Inferior parietal cortex (tissue), 1 donor: ENCODE data around the gene MS4A7.
A peak's percentile ranks its signal among the peaks of the same experiment; 100 is the strongest.

Experiments
- DNase-seq: peaks from one replicate; pipeline ENCODE4 v3.0.0-alpha.2; 2016; ENCODE audit errors: extremely low spot score

The MS4A7 gene

GRCh38 chr11:60370811-60371298 is 7.5 kb upstream of the MS4A7 start:
- DNase-seq: no peak

- no peak for DNase-seq
These were observed 6.9 kb upstream of the MS4A7 start for GRCh38 chr11:60371386-60371785.

- DNase-seq: no peak
These were observed 6.5 kb upstream of the MS4A7 start for GRCh38 chr11:60371854-60372253.

- no peak for DNase-seq
These were observed 5.6 kb upstream of the MS4A7 start for GRCh38 chr11:60372767-60373166.

- DNase-seq: no peak
These were observed 3.0 kb upstream of the MS4A7 start for GRCh38 chr11:60375316-60375715.

GRCh38 chr11:60376601-60377000 is 1.7 kb upstream of the MS4A7 start:
- DNase-seq: no peak

- DNase-seq: peak; percentile 18
These were observed 763 bp upstream of the MS4A7 start for GRCh38 chr11:60377401-60378136.

- DNase-seq: no peak
These were observed 11.1 kb downstream of the MS4A7 start for GRCh38 chr11:60389279-60389910.

GRCh38 chr11:60390419-60390818 is 12.1 kb downstream of the MS4A7 start:
- DNase-seq: no peak

GRCh38 chr11:60392361-60392760 is 14.0 kb downstream of the MS4A7 start:
- no peak for DNase-seq

- DNase-seq: no peak
These were observed 14.7 kb downstream of the MS4A7 start for GRCh38 chr11:60393016-60393415.

- no peak for DNase-seq
These were observed 16.5 kb downstream of the MS4A7 start for GRCh38 chr11:60394666-60395380.

- DNase-seq: no peak
These were observed 18.1 kb downstream of the MS4A7 start, which contains the start of gene MS4A14 for GRCh38 chr11:60396382-60396781. MS4A14 (plus strand) TSS chr11:60396459; CDS start chr11:60396579, 120 bp downstream.

GRCh38 chr11:60396799-60397198 is 18.5 kb downstream of the MS4A7 start:
- no peak for DNase-seq

GRCh38 chr11:60420015-60420414 is 41.7 kb downstream of the MS4A7 start:
- no peak for DNase-seq

- no peak for DNase-seq
These were observed 44.3 kb downstream of the MS4A7 start for GRCh38 chr11:60422609-60423008.

GRCh38 chr11:60428517-60428916 is 50.2 kb downstream of the MS4A7 start:
- DNase-seq: no peak

GRCh38 chr11:60429272-60429671 is 50.9 kb downstream of the MS4A7 start, which contains the start of gene MS4A5:
MS4A5 (plus strand) TSS chr11:60429572; CDS start chr11:60429675, 103 bp downstream.
- DNase-seq: no peak

- DNase-seq: no peak
These were observed 52.9 kb downstream of the MS4A7 start for GRCh38 chr11:60431251-60431650.

GRCh38 chr11:60433401-60433800 is 55.1 kb downstream of the MS4A7 start:
- DNase-seq: no peak
